ACC112 (cell line): Measurements from ENCODE around the gene CDK5.
A peak's percentile ranks its signal among the peaks of the same experiment; 100 is the strongest.

Experiments used
- H2AFZ ChIP-seq: fragments of 200-600 bp; sonication (generic); one replicate; pipeline ENCODE4 v1.6.0; 2017; ENCODE audit warnings: antibody characterized with exemption, low read length; ENCODE audit not compliant: unreplicated experiment
- H3K27ac ChIP-seq: fragments of 200-600 bp; sonication (generic); 2 replicates; pipeline ENCODE4 v1.5.1; 2014; ENCODE audit warnings: low read depth, mild to moderate bottlenecking, antibody characterized with exemption, low read length, moderate library complexity
- H3K27me3 ChIP-seq: fragments of 200-600 bp; sonication (generic); 2 replicates; pipeline ENCODE4 v1.6.1; 2014; ENCODE audit warnings: mild to moderate bottlenecking, antibody characterized with exemption, low read length, moderate library complexity, mixed read lengths; ENCODE audit not compliant: insufficient read depth
- H3K36me3 ChIP-seq: fragments of 200-600 bp; sonication (generic); 2 replicates; pipeline ENCODE4 v1.6.1; 2016; ENCODE audit warnings: mild to moderate bottlenecking, antibody characterized with exemption, low read length, moderate library complexity, mixed read lengths; ENCODE audit not compliant: insufficient read depth
- H3K4me1 ChIP-seq: fragments of 200-600 bp; sonication (generic); one replicate; pipeline ENCODE4 v1.6.1; 2016; ENCODE audit warnings: low read length, mixed read lengths; ENCODE audit not compliant: insufficient read depth, unreplicated experiment, control insufficient read depth
- H3K4me3 ChIP-seq: fragments of 200-600 bp; sonication (generic); 2 replicates; pipeline ENCODE4 v1.5.1; 2014; ENCODE audit warnings: mild to moderate bottlenecking, low read depth, low read length
- H3K79me2 ChIP-seq: fragments of 200-600 bp; sonication (generic); one replicate; pipeline ENCODE4 v1.6.0; 2016; ENCODE audit warnings: low read length; ENCODE audit not compliant: control insufficient read depth, unreplicated experiment, insufficient read depth

Gene CDK5

DNA sequence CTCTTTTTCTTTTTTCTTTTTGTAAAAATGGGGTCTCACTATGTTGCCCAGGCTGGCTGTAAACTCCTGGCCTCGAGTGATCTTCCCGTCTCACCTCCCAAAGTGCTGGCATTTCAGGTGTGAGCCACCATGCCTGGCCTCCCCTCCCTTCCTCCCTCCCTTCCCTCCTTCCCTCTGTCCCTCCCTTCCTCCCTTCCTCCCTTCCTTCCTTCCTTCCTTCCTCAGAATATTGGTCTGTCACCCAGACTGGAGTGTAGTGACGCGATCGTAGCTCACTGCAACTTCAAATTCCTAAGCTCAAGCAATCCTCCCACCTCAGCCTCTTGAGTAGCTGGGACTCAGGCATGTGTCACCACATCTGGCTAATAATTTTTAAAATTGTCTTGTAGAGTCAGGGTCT lies 37.0 kb upstream of the CDK5 start:
- Histone ChIP-seq H2AFZ (no peak overlapping the region), H3K27ac (no peak overlapping the region), H3K36me3 (no peaks in the 10 kb centered on the region), H3K4me1 (peaks cover 10% of the 10 kb centered on the region), H3K27me3 (no peaks in the 10 kb centered on the region), H3K79me2 (peaks cover 83% of the 10 kb centered on the region), H3K4me3 (no peak overlapping the region)

DNA sequence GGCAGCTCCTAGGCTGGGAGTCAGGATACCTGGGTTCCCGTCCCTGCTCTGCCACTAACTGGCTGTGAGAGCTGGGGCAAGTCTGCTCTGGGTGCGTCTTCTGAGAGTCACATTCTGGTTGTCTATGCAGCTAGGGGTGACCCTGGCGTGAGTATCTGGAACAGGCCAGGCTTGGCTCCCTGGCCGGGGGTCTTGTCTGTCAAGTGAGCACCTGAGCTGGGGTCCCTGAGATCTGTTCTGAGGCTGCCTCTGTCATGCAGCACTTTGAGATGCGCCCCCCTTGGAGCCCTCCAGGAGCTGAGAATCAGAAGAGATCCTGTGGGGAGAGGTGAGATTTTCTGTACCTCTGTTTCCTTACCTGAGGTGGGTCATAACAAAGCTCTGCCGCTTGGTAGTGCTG lies 36.1 kb upstream of the CDK5 start:
- H3K4me1 ChIP-seq = peaks cover 19% of the 10 kb centered on the region
- no peaks in the 10 kb centered on the region for H3K36me3 ChIP-seq
- peaks cover 88% of the 10 kb centered on the region for H3K79me2 ChIP-seq
- no peak overlapping the region for H3K27ac ChIP-seq
- H3K4me3 ChIP-seq = no peak overlapping the region
- H2AFZ ChIP-seq = no peak overlapping the region
- no peaks in the 10 kb centered on the region for H3K27me3 ChIP-seq

- H3K4me3 ChIP-seq = no peak overlapping the region
- H3K79me2 ChIP-seq = peaks cover 93% of the 10 kb centered on the region
- H3K27ac ChIP-seq = no peak overlapping the region
- H3K4me1 ChIP-seq = peaks cover 27% of the 10 kb centered on the region
- no peaks in the 10 kb centered on the region for H3K27me3 ChIP-seq
- no peak overlapping the region for H2AFZ ChIP-seq
- H3K36me3 ChIP-seq = no peaks in the 10 kb centered on the region
Measured at GRCh38 chr7:151091988-151092387, 34.3 kb upstream of the CDK5 start.

GRCh38 chr7:151091431-151091830 lies 33.7 kb upstream of the CDK5 start:
- Histone ChIP-seq H3K79me2 (peaks cover 92% of the 10 kb centered on the region), H2AFZ (no peak overlapping the region), H3K4me3 (no peak overlapping the region), H3K4me1 (peaks cover 27% of the 10 kb centered on the region), H3K27ac (no peak overlapping the region), H3K27me3 (no peaks in the 10 kb centered on the region), H3K36me3 (no peaks in the 10 kb centered on the region)

DNA sequence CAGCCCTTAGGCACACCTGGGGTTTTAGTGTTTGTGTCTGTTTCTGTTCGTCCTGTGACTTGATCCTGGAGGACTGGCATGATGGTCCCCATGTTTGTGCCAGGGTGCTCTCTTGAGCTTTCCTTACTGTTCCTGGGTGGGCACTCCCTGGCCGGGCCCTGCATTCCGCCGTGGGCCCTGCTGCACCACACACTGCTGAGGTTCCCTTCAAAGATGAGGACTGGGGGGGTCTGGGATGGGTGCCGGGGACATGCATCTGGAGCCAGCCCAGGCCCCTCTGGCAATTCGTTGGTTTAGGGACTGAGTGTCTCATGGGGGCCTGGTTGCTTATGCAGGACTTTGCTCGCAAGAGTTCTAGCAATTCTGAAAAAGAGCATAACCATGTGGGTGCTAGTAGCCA lies 33.3 kb upstream of the CDK5 start:
- no peak overlapping the region for H2AFZ ChIP-seq
- peaks cover 26% of the 10 kb centered on the region for H3K4me1 ChIP-seq
- no peak overlapping the region for H3K27ac ChIP-seq
- H3K79me2 ChIP-seq = peaks cover 90% of the 10 kb centered on the region
- H3K36me3 ChIP-seq = no peaks in the 10 kb centered on the region
- H3K27me3 ChIP-seq = no peaks in the 10 kb centered on the region
- H3K4me3 ChIP-seq = no peak overlapping the region

DNA sequence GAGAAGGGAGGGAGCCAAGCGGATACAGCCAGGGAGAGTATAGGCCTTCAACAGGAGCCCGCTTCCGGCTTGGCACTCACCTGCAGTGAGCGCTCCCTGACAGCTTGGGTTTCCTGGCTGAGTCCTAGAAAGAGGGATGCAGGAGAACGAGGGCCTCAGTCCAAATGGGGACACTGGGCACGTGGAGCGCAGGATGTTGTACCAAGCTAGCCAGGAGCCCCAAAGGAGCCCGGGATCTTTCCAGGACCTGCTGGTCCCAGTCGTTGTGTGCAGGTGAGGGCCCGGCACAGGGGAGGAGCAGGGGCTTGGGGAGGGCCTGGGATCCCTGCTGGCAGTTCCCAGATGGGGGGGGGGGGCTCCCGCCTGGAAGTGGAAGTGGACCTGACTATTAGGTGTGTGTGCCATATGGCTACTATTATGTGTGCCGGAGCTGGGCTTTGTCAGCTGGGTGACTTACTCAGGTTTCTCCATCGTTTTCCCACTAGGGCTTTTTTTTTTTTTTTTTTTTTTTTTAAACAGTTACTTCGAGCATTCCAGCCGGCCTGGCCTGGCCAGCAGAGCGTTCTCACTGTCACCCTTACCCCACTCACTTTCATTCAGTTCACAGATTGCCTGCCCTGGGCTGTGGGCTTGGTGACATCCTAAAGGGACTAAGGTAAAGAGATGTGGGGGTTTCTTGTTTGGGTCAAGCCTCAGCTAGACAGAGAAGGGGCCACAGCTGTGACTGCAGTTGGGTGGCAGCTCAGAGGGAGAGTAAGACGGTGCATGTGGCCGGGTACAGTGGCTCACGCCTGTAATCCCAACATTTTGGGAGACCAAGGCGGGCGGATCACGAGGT lies 32.4 kb upstream of the CDK5 start:
- peaks cover 22% of the 10 kb centered on the region for H3K4me1 ChIP-seq
- H2AFZ ChIP-seq = no peak overlapping the region
- peak overlapping the region; percentile 98; the same call in 1 of the 2 replicates for H3K4me3 ChIP-seq
- H3K27me3 ChIP-seq = no peaks in the 10 kb centered on the region
- peak overlapping the region; percentile 82; the same call in 1 of the 2 replicates for H3K27ac ChIP-seq
- H3K36me3 ChIP-seq = no peaks in the 10 kb centered on the region
- peaks cover 82% of the 10 kb centered on the region for H3K79me2 ChIP-seq

DNA sequence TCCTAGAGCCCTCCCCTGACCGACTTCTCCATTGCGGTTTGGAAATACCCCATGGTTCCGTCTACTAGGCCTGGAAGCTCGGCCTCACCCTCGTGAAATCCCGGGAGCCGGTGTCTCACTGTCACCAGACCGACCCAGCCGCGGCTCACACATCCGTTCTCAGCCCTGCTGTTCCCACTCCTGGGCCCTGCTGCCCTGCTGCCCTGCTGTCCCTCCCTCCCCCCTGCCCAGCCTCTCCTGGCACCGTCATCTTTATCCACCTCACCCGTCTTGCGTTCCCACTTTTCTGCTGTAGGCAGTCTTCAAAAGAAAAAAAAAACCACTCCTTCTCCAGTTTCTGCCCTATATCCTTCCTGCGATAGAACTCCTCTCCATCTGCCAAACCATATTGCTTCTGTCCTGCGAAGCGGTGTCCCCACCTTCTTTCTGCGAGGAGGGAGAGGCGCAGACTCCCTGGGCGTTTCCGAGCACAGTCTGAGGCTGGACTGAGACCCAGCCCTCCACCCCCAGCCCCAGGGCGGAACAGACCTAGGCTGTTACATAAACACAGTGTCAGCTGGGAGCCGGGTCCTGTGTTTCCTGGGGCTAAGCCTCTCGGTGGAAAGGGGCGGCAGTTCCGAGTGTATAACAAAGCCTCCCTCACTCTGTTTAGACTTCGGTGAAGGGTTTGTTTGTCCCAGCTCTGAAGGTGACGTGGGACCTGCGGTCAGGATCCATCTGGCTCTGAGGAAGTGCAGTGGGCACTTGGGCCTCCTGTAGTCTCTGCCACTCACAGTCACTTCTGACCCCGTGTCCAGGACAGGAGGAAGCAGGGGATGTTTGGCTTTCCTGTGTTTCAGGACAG lies 31.4 kb upstream of the CDK5 start:
- Histone ChIP-seq H3K27ac (peak overlapping the region; percentile 82), H3K27me3 (no peaks in the 10 kb centered on the region), H3K4me1 (peaks cover 22% of the 10 kb centered on the region), H2AFZ (peak overlapping the region; percentile 85), H3K36me3 (no peaks in the 10 kb centered on the region), H3K4me3 (peak overlapping the region; percentile 98), H3K79me2 (peaks cover 71% of the 10 kb centered on the region)

GRCh38 chr7:151088019-151088855 lies 30.5 kb upstream of the CDK5 start:
- peaks cover 22% of the 10 kb centered on the region for H3K4me1 ChIP-seq
- H3K27me3 ChIP-seq = no peaks in the 10 kb centered on the region
- H3K79me2 ChIP-seq = peaks cover 63% of the 10 kb centered on the region

DNA sequence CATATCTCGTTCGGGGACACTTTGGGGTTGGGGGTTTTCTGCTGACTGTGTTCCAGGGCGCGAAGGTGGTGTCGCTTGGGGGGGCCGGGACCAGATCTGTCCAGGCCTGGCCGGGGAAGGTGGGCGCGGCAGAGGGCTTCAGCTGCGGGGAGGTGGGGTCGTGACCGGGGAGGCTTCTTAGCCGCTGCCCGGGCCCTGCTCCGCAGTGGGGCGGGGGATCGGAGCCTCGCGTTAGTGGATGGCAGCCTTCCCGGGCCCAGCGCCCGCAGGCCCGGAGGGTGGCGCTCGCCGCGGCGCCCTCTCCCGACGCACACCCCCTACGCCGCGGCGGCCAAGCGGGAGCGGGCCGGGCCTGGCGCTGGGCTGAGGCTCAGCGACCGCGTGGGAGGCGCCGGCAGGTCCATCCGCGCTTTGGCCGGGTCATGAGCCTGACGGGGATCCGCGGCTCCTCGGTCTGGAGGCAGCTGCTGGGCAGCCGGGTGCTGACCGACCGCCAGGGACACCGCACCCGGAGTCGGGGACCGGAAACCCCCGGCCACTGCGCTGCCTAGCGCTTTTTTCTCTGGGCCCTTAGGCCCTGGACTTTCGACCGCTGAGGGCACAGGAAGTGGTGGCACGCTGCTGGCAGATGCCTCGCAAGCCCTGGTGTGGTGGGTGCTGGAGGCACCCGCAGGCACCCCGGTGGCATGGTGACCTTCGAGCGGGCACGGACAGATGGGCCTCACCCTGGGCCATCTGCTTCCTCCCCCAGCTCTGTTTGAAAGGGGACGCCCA lies 29.7 kb upstream of the CDK5 start:
- Histone ChIP-seq H3K36me3 (no peaks in the 10 kb centered on the region), H3K27me3 (no peaks in the 10 kb centered on the region), H3K79me2 (peaks cover 61% of the 10 kb centered on the region), H3K4me3 (peak overlapping the region; percentile 98), H3K27ac (peak overlapping the region; percentile 82), H3K4me1 (peaks cover 22% of the 10 kb centered on the region), H2AFZ (no peak overlapping the region)

More at GRCh38 chr7:151088019-151088855, 30.5 kb upstream of the CDK5 start:
- Histone ChIP-seq H2AFZ (peak overlapping the region; percentile 79), H3K4me3 (peak overlapping the region; percentile 98), H3K27ac (peak overlapping the region; percentile 82), H3K36me3 (no peaks in the 10 kb centered on the region)
